IMR-90 (cell line): Measurements from ENCODE around the gene CCDC63. TPM values are rescaled to one million over a fixed set of nuclear protein-coding genes. Genes with fewer than 3 reads are reported as not detected.

ENCODE experiments used
- ATAC-seq: fragments of 200-7000 bp; cut with Tn5 transposase; 2 replicates; pipeline ENCODE4 v1.9.1; 2020; ENCODE audit warnings: low read depth, mild to moderate bottlenecking, moderate library complexity
- BruUV-seq: library from RNA; stranded (reverse); fragments of 400-500 nt; replicated peaks from 2 replicates; lab custom pipeline; 2021; lab: Mats Ljungman, UMichigan
- CTCF ChIA-PET: fragments of 300-600 bp; formaldehyde crosslinking; extraction: SDS; loops from one replicate; lab custom pipeline; 2021; ENCODE audit warnings: antibody characterized with exemption; lab: Yijun Ruan, JAX
- POLR2A ChIA-PET: fragments of 300-600 bp; sonication (Branson Sonifier 250); formaldehyde crosslinking; loops from one replicate; lab custom pipeline; 2022; ENCODE audit warnings: antibody characterized with exemption; ENCODE audit not compliant: unreplicated experiment; lab: Charles Lee
- DNase-seq: peaks from one replicate; pipeline ENCODE4 v3.0.0; 2013
- H2AFZ ChIP-seq: replicated peaks from 2 replicates; pipeline ENCODE3; 2013; ENCODE audit warnings: low read length, mild to moderate bottlenecking; ENCODE audit not compliant: poor library complexity
- H2AK5ac ChIP-seq: 2 replicates; pipeline ENCODE4 v1.6.1; 2013; ENCODE audit warnings: low read depth, low read length, inconsistent platforms
- H2AK9ac ChIP-seq: replicated peaks from 2 replicates; pipeline ENCODE3; 2013; ENCODE audit warnings: mild to moderate bottlenecking, low read depth, low read length, moderate library complexity; ENCODE audit not compliant: poor library complexity
- H2BK120ac ChIP-seq: 2 replicates; pipeline ENCODE4 v1.6.1; 2013; ENCODE audit warnings: low read depth, low read length, inconsistent platforms
- H2BK15ac ChIP-seq: 3 replicates; pipeline ENCODE4 v1.6.1; 2013; ENCODE audit warnings: low read depth, low read length, inconsistent platforms
- H2BK20ac ChIP-seq: 2 replicates; pipeline ENCODE4 v1.6.1; 2013; ENCODE audit warnings: low read depth, mild to moderate bottlenecking, inconsistent platforms, low read length, moderate library complexity
- H2BK5ac ChIP-seq: 2 replicates; pipeline ENCODE4 v1.6.1; 2013; ENCODE audit warnings: mild to moderate bottlenecking, low read depth, low read length, inconsistent platforms; ENCODE audit not compliant: poor library complexity, severe bottlenecking
- H3K14ac ChIP-seq: replicated peaks from 2 replicates; pipeline ENCODE4 v1.6.1; 2013; ENCODE audit warnings: low read depth, low read length, inconsistent platforms
- H3K18ac ChIP-seq: 2 replicates; pipeline ENCODE4 v1.6.1; 2013; ENCODE audit warnings: low read depth, low read length, control low read depth
- H3K23ac ChIP-seq: 2 replicates; pipeline ENCODE4 v1.6.1; 2013; ENCODE audit warnings: low read depth, low read length, inconsistent platforms
- H3K27ac ChIP-seq: 2 replicates; pipeline ENCODE4 v1.5.1; 2013; ENCODE audit warnings: mild to moderate bottlenecking, control low read depth, low read length; ENCODE audit not compliant: insufficient read depth
- H3K27me3 ChIP-seq: 2 replicates; pipeline ENCODE4 v1.6.1; 2013; ENCODE audit warnings: low read length; ENCODE audit not compliant: control insufficient read depth, insufficient read depth
- H3K36me3 ChIP-seq: 2 replicates; pipeline ENCODE4 v1.6.1; 2013; ENCODE audit warnings: low read length, mixed read lengths; ENCODE audit not compliant: control insufficient read depth, insufficient read depth
- H3K4ac ChIP-seq: 2 replicates; pipeline ENCODE4 v1.6.1; 2013; ENCODE audit warnings: low read depth, low read length, inconsistent platforms
- H3K4me1 ChIP-seq: 2 replicates; pipeline ENCODE4 v1.6.1; 2013; ENCODE audit warnings: low read length, mixed read lengths; ENCODE audit not compliant: control insufficient read depth, insufficient read depth
- H3K4me2 ChIP-seq: 2 replicates; pipeline ENCODE4 v1.6.1; 2013; ENCODE audit warnings: low read depth, mild to moderate bottlenecking, control low read depth, low read length, moderate library complexity
- H3K4me3 ChIP-seq: 2 replicates; pipeline ENCODE4 v1.5.1; 2013; ENCODE audit warnings: low read depth, mild to moderate bottlenecking, control low read depth, low read length, moderate library complexity; ENCODE audit not compliant: insufficient read depth
- H3K56ac ChIP-seq: 2 replicates; pipeline ENCODE4 v1.6.1; 2013; ENCODE audit warnings: low read length, inconsistent platforms; ENCODE audit not compliant: insufficient read depth; ENCODE audit errors: extremely low read depth
- H3K79me1 ChIP-seq, 2 experiments: 2 replicates each; pipeline ENCODE4 v1.6.1; 2013; ENCODE audit warnings: low read length in 2 of 2, inconsistent platforms in 1 of 2, low read depth in 1 of 2
- H3K9ac ChIP-seq: 2 replicates; pipeline ENCODE4 v1.6.1; 2013; ENCODE audit warnings: low read depth, low read length, control low read depth
- H3K9me1 ChIP-seq: 2 replicates; pipeline ENCODE4 v1.6.1; 2013; ENCODE audit warnings: low read length, inconsistent platforms; ENCODE audit not compliant: insufficient read depth
- H3K9me3 ChIP-seq: 2 replicates; pipeline ENCODE4 v1.6.1; 2013; ENCODE audit warnings: low read length; ENCODE audit not compliant: control insufficient read depth, insufficient read depth
- H4K20me1 ChIP-seq: 2 replicates; pipeline ENCODE4 v1.6.1; 2013; ENCODE audit warnings: low read length, inconsistent platforms; ENCODE audit not compliant: insufficient read depth
- H4K5ac ChIP-seq: 2 replicates; pipeline ENCODE4 v1.6.1; 2013; ENCODE audit warnings: mild to moderate bottlenecking, low read depth, low read length, control low read depth
- H4K8ac ChIP-seq, 2 experiments: 2 replicates each; pipeline ENCODE4 v1.6.1; 2013; ENCODE audit warnings: low read depth in 2 of 2, low read length in 2 of 2, control low read depth in 1 of 2, inconsistent platforms in 1 of 2
- H4K91ac ChIP-seq: 2 replicates; pipeline ENCODE4 v1.6.1; 2013; ENCODE audit warnings: low read depth, low read length, inconsistent platforms; ENCODE audit not compliant: insufficient read depth
- CEBPB ChIP-seq: IDR thresholded peaks from 2 replicates; pipeline ENCODE4 v1.6.1; 2012; ENCODE audit warnings: low read depth, low read length, improper control_type of control experiment
- FOS ChIP-seq: fragments of 150-350 bp; IDR thresholded peaks from 2 replicates; pipeline ENCODE4 v1.6.1; 2016; ENCODE audit warnings: low read depth, low read length
- MXI1 ChIP-seq: IDR thresholded peaks from 2 replicates; pipeline ENCODE4 v1.6.1; 2012; ENCODE audit warnings: low read depth, mild to moderate bottlenecking, low read length, moderate library complexity, borderline replicate concordance
- NFE2L2 ChIP-seq: fragments of 150-350 bp; IDR thresholded peaks from 2 replicates; pipeline ENCODE4 v1.6.1; 2016; ENCODE audit warnings: low read depth, mild to moderate bottlenecking, low read length
- POLR2A ChIP-seq: IDR thresholded peaks from 2 replicates; pipeline ENCODE4 v1.6.1; 2012; ENCODE audit warnings: mild to moderate bottlenecking, low read depth, low read length
- RCOR1 ChIP-seq: IDR thresholded peaks from 2 replicates; pipeline ENCODE4 v1.6.1; 2012; ENCODE audit warnings: mild to moderate bottlenecking, low read length, improper control_type of control experiment; ENCODE audit not compliant: insufficient replicate concordance
- WGBS, 2 experiments: methylation state at CpG; one replicate each; pipeline versions ENCODE4 v1.1.5 to v1.1.7; 2013; ENCODE audit warnings: missing lambda C conversion rate in 2 of 2; ENCODE audit not compliant: insufficient read length in 1 of 2; ENCODE audit errors: extremely low coverage in 2 of 2; 5-methylcytosine and 5-hydroxymethylcytosine counted together
- dilution Hi-C: fragments of 300-500 bp; cut with HindIII; formaldehyde crosslinking; loops from one replicate; pipeline ENCODE4 v1.14.3; 2018; ENCODE audit warnings: low sequenced_read_pairs; ENCODE audit not compliant: unreplicated experiment
- in situ Hi-C: fragments of 300-500 bp; cut with MboI; formaldehyde crosslinking; loops from 3 replicates; pipeline ENCODE4 v1.14.3; 2019; ENCODE audit warnings: low sequenced_read_pairs, inconsistent platforms, mixed read lengths
- intact Hi-C: fragments of 100-400 bp; cut with micrococcal nuclease; formaldehyde crosslinking; loops from 2 replicates; pipeline ENCODE4 v1.10.0; 2022
- polyA plus RNA-seq, 3 experiments: library from polyadenylated mRNA; depleted of rRNA; stranded (reverse); fragments of >200 nt; gene quantifications; 2 replicates each; pipeline ENCODE4 v1.2.3, GENCODE V29; 2012; ENCODE audit warnings: low replicate concordance in 1 of 3
- total RNA-seq: library from RNA; depleted of rRNA; stranded (reverse); fragments of >200 nt; gene quantifications from 2 replicates; pipeline ENCODE4 v1.2.3, GENCODE V29; 2012
- TF ChIP-seq, protein P1 (sequence below): fragments of 150-350 bp; IDR thresholded peaks from 2 replicates; pipeline ENCODE4 v1.6.1; 2016; ENCODE audit warnings: low read depth, mild to moderate bottlenecking, low read length, moderate library complexity, borderline replicate concordance
- TF ChIP-seq, protein P2 (sequence below): conservative IDR thresholded peaks from 2 replicates; pipeline ENCODE4 v1.5.1; 2012; ENCODE audit warnings: mild to moderate bottlenecking, low read depth, low read length, improper control_type of control experiment

CCDC63 gene
- total and polyA plus RNA-seq, 2 of the 4 experiments (the other 2 are of a cell fraction), result not detected

DNA sequence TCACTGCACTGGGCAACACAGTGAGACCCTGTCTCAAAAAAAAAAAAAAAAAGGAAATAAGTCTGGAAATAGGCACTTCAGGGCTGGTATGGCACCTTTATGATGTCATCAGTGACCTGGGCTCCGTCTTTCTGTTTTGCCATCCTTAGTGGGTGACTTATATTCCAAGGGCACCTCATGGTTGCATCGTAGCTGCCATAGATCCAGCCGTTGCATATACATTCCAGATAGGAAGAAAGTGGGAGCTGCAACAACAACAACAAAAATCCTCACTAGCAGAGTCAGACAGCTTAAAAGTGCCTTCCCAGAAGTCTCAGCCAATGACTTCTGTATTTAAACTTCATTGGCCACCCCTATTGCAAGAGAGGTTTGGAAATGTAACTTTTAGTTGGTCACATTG, 47.2 kb downstream of the CCDC63 start:
- no peak overlapping the region for H3K4me3 ChIP-seq
- no peak overlapping the region for H2AFZ ChIP-seq
- no peak overlapping the region for H2AK5ac ChIP-seq
- WGBS, 2 experiments, result no CpG with 5 or more reads among the region's 3 CpGs
- no peaks in the 10 kb centered on the region for H4K20me1 ChIP-seq
- no peak overlapping the region for H3K27ac ChIP-seq
- no peak overlapping the region for H2BK120ac ChIP-seq
- no peak overlapping the region for H2BK20ac ChIP-seq
- H4K5ac ChIP-seq, result no peak overlapping the region
- no peaks in the 10 kb centered on the region for H3K79me1 ChIP-seq
- H3K14ac ChIP-seq, result no peak overlapping the region
- CTCF ChIA-PET, result interaction anchor here (0.7 to 1.1 kb wide), 2 partner anchors 18 to 64 kb away, joined by 3 to 5 read pairs; no protein-coding TSS in a partner anchor
- peaks cover 2% of the 10 kb centered on the region; the same call in 1 of the 2 replicates for H3K27me3 ChIP-seq
- no peak for ATAC-seq
- dilution Hi-C loops (no loop called here), in situ Hi-C loops (loop anchor here (10.0 kb wide), 1 partner anchor 439 kb away; the partner anchor contains the start of gene ARPC3), intact Hi-C loops (loop anchor here (1.0 kb wide), 1 partner anchor 419 kb away; no protein-coding TSS in a partner anchor)
- H3K4me1 ChIP-seq, result no peaks in the 10 kb centered on the region
- no peak for DNase-seq
- no peak overlapping the region for H3K18ac ChIP-seq
- H3K4ac ChIP-seq, result no peak overlapping the region
- H3K56ac ChIP-seq, result no peak overlapping the region
- no peaks in the 10 kb centered on the region for H3K9me3 ChIP-seq
- H3K36me3 ChIP-seq, result no peaks in the 10 kb centered on the region
- no peak overlapping the region for H3K4me2 ChIP-seq
- no TSS peak for BruUV-seq
- no peaks in the 10 kb centered on the region for H3K9me1 ChIP-seq
- no peak overlapping the region for H3K23ac ChIP-seq
- no peak overlapping the region for H2AK9ac ChIP-seq
- no peak for TF ChIP-seq FOS
- TF ChIP-seq RCOR1, result no peak
- no peak for TF ChIP-seq NFE2L2
- TF ChIP-seq CEBPB, result no peak
- TF ChIP-seq, protein P1, sequence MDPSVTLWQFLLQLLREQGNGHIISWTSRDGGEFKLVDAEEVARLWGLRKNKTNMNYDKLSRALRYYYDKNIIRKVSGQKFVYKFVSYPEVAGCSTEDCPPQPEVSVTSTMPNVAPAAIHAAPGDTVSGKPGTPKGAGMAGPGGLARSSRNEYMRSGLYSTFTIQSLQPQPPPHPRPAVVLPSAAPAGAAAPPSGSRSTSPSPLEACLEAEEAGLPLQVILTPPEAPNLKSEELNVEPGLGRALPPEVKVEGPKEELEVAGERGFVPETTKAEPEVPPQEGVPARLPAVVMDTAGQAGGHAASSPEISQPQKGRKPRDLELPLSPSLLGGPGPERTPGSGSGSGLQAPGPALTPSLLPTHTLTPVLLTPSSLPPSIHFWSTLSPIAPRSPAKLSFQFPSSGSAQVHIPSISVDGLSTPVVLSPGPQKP, result no peak
- TF ChIP-seq MXI1, result no peak
- TF ChIP-seq, protein P2, sequence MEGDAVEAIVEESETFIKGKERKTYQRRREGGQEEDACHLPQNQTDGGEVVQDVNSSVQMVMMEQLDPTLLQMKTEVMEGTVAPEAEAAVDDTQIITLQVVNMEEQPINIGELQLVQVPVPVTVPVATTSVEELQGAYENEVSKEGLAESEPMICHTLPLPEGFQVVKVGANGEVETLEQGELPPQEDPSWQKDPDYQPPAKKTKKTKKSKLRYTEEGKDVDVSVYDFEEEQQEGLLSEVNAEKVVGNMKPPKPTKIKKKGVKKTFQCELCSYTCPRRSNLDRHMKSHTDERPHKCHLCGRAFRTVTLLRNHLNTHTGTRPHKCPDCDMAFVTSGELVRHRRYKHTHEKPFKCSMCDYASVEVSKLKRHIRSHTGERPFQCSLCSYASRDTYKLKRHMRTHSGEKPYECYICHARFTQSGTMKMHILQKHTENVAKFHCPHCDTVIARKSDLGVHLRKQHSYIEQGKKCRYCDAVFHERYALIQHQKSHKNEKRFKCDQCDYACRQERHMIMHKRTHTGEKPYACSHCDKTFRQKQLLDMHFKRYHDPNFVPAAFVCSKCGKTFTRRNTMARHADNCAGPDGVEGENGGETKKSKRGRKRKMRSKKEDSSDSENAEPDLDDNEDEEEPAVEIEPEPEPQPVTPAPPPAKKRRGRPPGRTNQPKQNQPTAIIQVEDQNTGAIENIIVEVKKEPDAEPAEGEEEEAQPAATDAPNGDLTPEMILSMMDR, result no peak
- no peak for TF ChIP-seq POLR2A
- no peak overlapping the region for H3K9ac ChIP-seq
- H4K91ac ChIP-seq, result no peak overlapping the region
- POLR2A ChIA-PET, result no interaction called here
- no peak overlapping the region for H4K8ac ChIP-seq
- no peak overlapping the region for H2BK15ac ChIP-seq
- H2BK5ac ChIP-seq, result no peak overlapping the region
